OCI-LY3 (cell line): Measurements from ENCODE around the gene METTL21C.

Source experiments
- H2AFZ ChIP-seq: fragments of 200-600, 300-600 bp; shearing (Covaris generic); 2 replicates; pipeline ENCODE4 v1.6.0; 2014; ENCODE audit warnings: antibody characterized with exemption, low read depth, low read length
- H3K27ac ChIP-seq: fragments of 200-600, 300-600 bp; sonication (generic); 2 replicates; pipeline ENCODE4 v1.5.1; 2014; ENCODE audit warnings: mild to moderate bottlenecking, low read length, moderate library complexity, mixed read lengths
- H3K27me3 ChIP-seq: fragments of 200-600, 300-600 bp; sonication (generic); 2 replicates; pipeline ENCODE4 v1.6.1; 2014; ENCODE audit warnings: low read depth, low read length, mixed read lengths
- H3K36me3 ChIP-seq: fragments of 200-600, 300-600 bp; sonication (generic); replicated peaks from 2 replicates; pipeline ENCODE3; 2014; ENCODE audit warnings: low read depth, low read length, mixed read lengths
- H3K4me1 ChIP-seq: fragments of 300-600, 200-600 bp; sonication (generic); 2 replicates; pipeline ENCODE4 v1.6.1; 2014; ENCODE audit warnings: low read length, mixed read lengths
- H3K4me2 ChIP-seq: fragments of 200-600, 300-600 bp; sonication (generic); 2 replicates; pipeline ENCODE4 v1.6.1; 2014; ENCODE audit warnings: low read length, mixed read lengths
- H3K4me3 ChIP-seq: fragments of 300-600, 200-600 bp; sonication (generic); 2 replicates; pipeline ENCODE4 v1.5.1; 2014; ENCODE audit warnings: antibody characterized with exemption, mild to moderate bottlenecking, low read length, moderate library complexity
- H3K79me2 ChIP-seq: fragments of 300-600, 200-600 bp; shearing (Covaris generic); 2 replicates; pipeline ENCODE4 v1.6.1; 2014; ENCODE audit warnings: mild to moderate bottlenecking, low read length, mixed read lengths
- H3K9ac ChIP-seq: fragments of 300-600, 200-600 bp; shearing (Covaris generic); 2 replicates; pipeline ENCODE4 v1.6.0; 2014; ENCODE audit warnings: mild to moderate bottlenecking, low read length, moderate library complexity
- H3K9me3 ChIP-seq: fragments of 200-600, 300-600 bp; shearing (Covaris generic); 2 replicates; pipeline ENCODE4 v1.6.1; 2014; ENCODE audit warnings: low read length, mixed read lengths; ENCODE audit not compliant: insufficient read depth
- H4K20me1 ChIP-seq: fragments of 200-600, 300-600 bp; sonication (generic); 2 replicates; pipeline ENCODE4 v1.6.1; 2016; ENCODE audit warnings: low read length, mixed read lengths; ENCODE audit not compliant: insufficient read depth
- EZH2phosphoT487 ChIP-seq: fragments of 200-600 bp; shearing (Covaris generic); IDR thresholded peaks from 2 replicates; pipeline ENCODE4 v1.6.1; 2018; ENCODE audit warnings: antibody characterized with exemption, mixed run types, low read depth
- TF ChIP-seq, protein P1 (sequence below): fragments of 200-600, 300-600 bp; sonication (generic); IDR thresholded peaks from 2 replicates; pipeline ENCODE4 v1.5.1; 2014; ENCODE audit warnings: antibody characterized with exemption, low read length, low read depth

Gene METTL21C

DNA sequence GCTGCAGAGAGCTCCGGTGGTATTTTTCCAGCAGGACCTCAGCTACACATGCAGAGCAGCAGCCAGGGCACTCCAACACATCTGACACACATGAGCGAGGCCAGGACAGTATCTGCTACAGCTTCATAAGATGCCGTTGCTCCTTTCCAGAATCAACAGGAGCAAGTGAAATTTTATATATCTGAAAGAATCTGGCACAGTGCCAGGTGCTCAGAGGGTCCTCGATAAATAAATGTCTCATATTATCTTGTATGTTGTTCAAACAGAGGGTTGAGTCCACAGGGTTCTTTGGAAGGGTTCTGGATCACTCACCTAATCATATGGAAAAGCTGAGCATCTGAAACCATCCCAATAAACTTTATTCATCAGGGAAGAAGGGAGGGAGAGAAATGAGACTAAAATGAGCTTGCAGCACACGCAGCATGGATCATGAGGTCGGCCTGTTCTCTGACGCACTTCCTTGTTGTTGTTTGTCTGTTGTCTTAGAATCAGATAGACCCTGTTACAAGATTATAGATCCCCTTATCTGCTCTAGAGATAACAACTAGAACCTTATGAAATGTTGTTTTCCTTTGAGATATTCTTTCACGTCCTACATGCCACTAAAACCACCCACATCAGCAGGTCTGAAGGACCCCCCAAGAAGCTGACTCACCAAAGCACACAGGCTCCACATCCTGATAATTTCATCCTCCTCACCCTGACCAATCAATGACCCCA, 3.2 kb upstream of the METTL21C start:
- Histone ChIP-seq H3K4me2 (no peak overlapping the region), H2AFZ (no peak overlapping the region), H3K79me2 (no peaks in the 10 kb centered on the region), H3K36me3 (no peaks in the 10 kb centered on the region), H3K4me1 (no peaks in the 10 kb centered on the region), H3K27ac (no peak overlapping the region), H3K27me3 (peaks cover 17% of the 10 kb centered on the region), H3K9me3 (peaks cover 8% of the 10 kb centered on the region), H3K4me3 (no peak overlapping the region), H4K20me1 (no peaks in the 10 kb centered on the region), H3K9ac (no peak overlapping the region)
- TF ChIP-seq, protein P1, sequence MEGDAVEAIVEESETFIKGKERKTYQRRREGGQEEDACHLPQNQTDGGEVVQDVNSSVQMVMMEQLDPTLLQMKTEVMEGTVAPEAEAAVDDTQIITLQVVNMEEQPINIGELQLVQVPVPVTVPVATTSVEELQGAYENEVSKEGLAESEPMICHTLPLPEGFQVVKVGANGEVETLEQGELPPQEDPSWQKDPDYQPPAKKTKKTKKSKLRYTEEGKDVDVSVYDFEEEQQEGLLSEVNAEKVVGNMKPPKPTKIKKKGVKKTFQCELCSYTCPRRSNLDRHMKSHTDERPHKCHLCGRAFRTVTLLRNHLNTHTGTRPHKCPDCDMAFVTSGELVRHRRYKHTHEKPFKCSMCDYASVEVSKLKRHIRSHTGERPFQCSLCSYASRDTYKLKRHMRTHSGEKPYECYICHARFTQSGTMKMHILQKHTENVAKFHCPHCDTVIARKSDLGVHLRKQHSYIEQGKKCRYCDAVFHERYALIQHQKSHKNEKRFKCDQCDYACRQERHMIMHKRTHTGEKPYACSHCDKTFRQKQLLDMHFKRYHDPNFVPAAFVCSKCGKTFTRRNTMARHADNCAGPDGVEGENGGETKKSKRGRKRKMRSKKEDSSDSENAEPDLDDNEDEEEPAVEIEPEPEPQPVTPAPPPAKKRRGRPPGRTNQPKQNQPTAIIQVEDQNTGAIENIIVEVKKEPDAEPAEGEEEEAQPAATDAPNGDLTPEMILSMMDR: no peak
- TF ChIP-seq EZH2phosphoT487: no peak

DNA sequence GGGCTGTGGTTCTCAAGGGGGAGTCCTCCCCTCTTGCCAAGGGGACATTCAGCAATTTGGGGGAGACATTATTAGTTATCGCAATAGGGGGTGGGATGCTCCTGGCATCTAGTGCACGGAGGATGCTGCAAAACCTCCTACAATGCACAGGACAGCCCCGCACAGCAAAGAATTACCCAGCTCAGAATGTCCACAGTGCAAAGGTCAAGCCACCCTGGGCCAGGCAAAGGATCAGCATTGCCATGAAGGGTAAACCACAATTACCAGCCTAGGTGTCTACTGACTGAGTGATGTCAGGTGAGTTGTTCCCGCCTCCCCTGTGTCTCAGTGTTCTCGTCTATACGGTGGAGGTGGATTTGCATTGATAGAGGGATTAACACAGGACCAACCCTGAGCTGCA, 2.4 kb upstream of the METTL21C start:
- H3K27ac ChIP-seq: no peak overlapping the region
- no peaks in the 10 kb centered on the region for H3K4me1 ChIP-seq
- no peak overlapping the region for H3K9ac ChIP-seq
- TF ChIP-seq EZH2phosphoT487: no peak
- TF ChIP-seq, protein P1: no peak
- H3K4me2 ChIP-seq: no peak overlapping the region
- H3K9me3 ChIP-seq: peaks cover 8% of the 10 kb centered on the region
- no peaks in the 10 kb centered on the region for H4K20me1 ChIP-seq
- no peak overlapping the region for H2AFZ ChIP-seq
- H3K36me3 ChIP-seq: no peaks in the 10 kb centered on the region
- peaks cover 17% of the 10 kb centered on the region for H3K27me3 ChIP-seq
- H3K79me2 ChIP-seq: no peaks in the 10 kb centered on the region
- no peak overlapping the region for H3K4me3 ChIP-seq

DNA sequence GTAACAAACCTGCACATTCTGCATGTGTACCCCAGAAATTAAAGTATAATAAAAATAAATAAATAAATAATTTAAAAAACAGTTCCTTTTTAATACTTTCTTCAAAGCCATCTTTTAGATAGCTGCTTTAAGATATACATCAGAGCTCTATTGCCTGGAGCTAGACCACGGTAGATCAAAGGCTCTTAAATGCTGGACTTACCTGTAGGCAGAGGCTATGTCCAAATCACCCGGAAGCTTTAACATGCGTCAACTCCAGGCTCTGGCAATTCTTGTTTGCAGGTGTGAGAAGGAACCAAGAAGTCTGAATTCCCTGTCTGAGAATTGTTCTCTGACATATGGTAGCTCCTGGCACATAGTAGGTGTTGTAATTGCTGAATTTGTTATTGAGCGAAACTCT, 1.6 kb upstream of the METTL21C start:
- Histone ChIP-seq H4K20me1 (no peaks in the 10 kb centered on the region), H3K4me2 (no peak overlapping the region), H3K36me3 (no peaks in the 10 kb centered on the region), H3K4me1 (no peaks in the 10 kb centered on the region), H3K9ac (no peak overlapping the region), H3K9me3 (peaks cover 8% of the 10 kb centered on the region), H2AFZ (no peak overlapping the region), H3K79me2 (no peaks in the 10 kb centered on the region), H3K4me3 (no peak overlapping the region), H3K27me3 (peaks cover 17% of the 10 kb centered on the region), H3K27ac (no peak overlapping the region)
- no peak for TF ChIP-seq EZH2phosphoT487
- TF ChIP-seq, protein P1: no peak

DNA sequence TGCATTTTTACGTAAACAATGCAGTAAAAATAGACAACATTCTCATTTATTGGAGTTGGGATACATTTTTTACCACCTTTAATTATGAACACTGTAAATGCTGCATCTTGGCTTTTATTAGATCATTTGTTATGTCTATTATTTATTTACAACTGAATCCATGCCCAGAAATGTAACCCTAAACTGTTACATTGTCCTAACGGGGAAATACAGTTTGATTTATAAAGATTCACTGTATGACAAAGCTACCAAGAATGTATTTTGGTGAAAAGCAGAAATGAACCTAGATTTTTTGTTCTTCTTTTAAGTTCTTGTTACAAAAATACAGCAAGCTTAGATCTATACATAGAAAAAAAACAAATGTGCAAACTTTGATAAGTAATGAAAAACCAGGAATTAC, 1.1 kb downstream of the METTL21C start:
- Histone ChIP-seq H4K20me1 (no peaks in the 10 kb centered on the region), H3K4me2 (no peak overlapping the region), H3K79me2 (no peaks in the 10 kb centered on the region), H3K9ac (no peak overlapping the region), H3K9me3 (peaks cover 4% of the 10 kb centered on the region), H3K27me3 (peaks cover 13% of the 10 kb centered on the region), H2AFZ (no peak overlapping the region), H3K27ac (no peak overlapping the region), H3K4me1 (no peaks in the 10 kb centered on the region), H3K4me3 (no peak overlapping the region), H3K36me3 (no peaks in the 10 kb centered on the region)
- TF ChIP-seq, protein P1: no peak
- TF ChIP-seq EZH2phosphoT487: no peak
